GM12878 (cell line): ENCODE data around the gene AMHR2. TPM values are rescaled to one million over a fixed set of nuclear protein-coding genes. Genes with fewer than 3 reads are reported as not detected.
A peak's percentile ranks its signal among the peaks of the same experiment; 100 is the strongest.

Experiments
- BACH1 ChIP-seq: fragments of 450-650 bp; IDR thresholded peaks from 2 replicates; pipeline ENCODE4 v1.6.1; 2017; ENCODE audit warnings: mild to moderate bottlenecking, borderline replicate concordance
- BCL3 ChIP-seq: IDR thresholded peaks from 2 replicates; pipeline ENCODE4 v1.6.1; 2011; ENCODE audit warnings: borderline replicate concordance, low read depth, mild to moderate bottlenecking, moderate library complexity, low read length; ENCODE audit not compliant: insufficient read depth, poor library complexity, severe bottlenecking
- CHD2 ChIP-seq: IDR thresholded peaks from 2 replicates; pipeline ENCODE4 v1.6.1; 2011; ENCODE audit warnings: low read depth, low read length, improper control_type of control experiment, borderline replicate concordance
- CTCF ChIP-seq, 3 experiments: IDR thresholded peaks in 2 of 3; conservative IDR thresholded peaks in 1 of 3; 2 replicates each; pipeline ENCODE4 v1.5.1; 2011; ENCODE audit warnings: low read depth in 3 of 3, low read length in 3 of 3, mild to moderate bottlenecking in 3 of 3, control low read depth in 2 of 3, moderate library complexity in 2 of 3, inconsistent platforms in 1 of 3, mixed read lengths in 1 of 3; ENCODE audit not compliant: control insufficient read depth in 2 of 3, insufficient read depth in 1 of 3; ENCODE audit errors: extremely low read depth in 1 of 3
- DPF2 ChIP-seq: fragments of 450-650 bp; IDR thresholded peaks from 2 replicates; pipeline ENCODE4 v1.6.1; 2017; ENCODE audit warnings: mild to moderate bottlenecking
- EGR1 ChIP-seq, 2 experiments: IDR thresholded peaks; 1 replicate in 1 of 2; 2 replicates in 1 of 2; pipeline ENCODE4 v1.6.1; 2011 to 2012; ENCODE audit warnings: low read depth in 2 of 2, low read length in 2 of 2, borderline replicate concordance in 1 of 2, mild to moderate bottlenecking in 1 of 2, moderate library complexity in 1 of 2
- HCFC1 ChIP-seq: fragments of 150-350 bp; IDR thresholded peaks from 2 replicates; pipeline ENCODE4 v1.6.1; 2014; ENCODE audit warnings: low read length
- MYC ChIP-seq: IDR thresholded peaks from 2 replicates; pipeline ENCODE4 v1.6.1; 2011; ENCODE audit warnings: mild to moderate bottlenecking, low read length, moderate library complexity, inconsistent platforms; ENCODE audit not compliant: insufficient read depth, insufficient replicate concordance, insufficient read length, severe bottlenecking
- NFIC ChIP-seq: IDR thresholded peaks from 2 replicates; pipeline ENCODE4 v1.6.1; 2012; ENCODE audit warnings: low read depth, mild to moderate bottlenecking, inconsistent platforms, low read length, moderate library complexity
- PAX5 ChIP-seq: IDR thresholded peaks from 2 replicates; pipeline ENCODE4 v1.6.1; 2011; ENCODE audit warnings: low read depth, low read length, borderline replicate concordance
- PML ChIP-seq: IDR thresholded peaks from 2 replicates; pipeline ENCODE4 v1.6.1; 2012; ENCODE audit warnings: low read length, inconsistent platforms
- POLR2A ChIP-seq: IDR thresholded peaks from 2 replicates; pipeline ENCODE4 v1.6.1; 2011; ENCODE audit warnings: low read depth, mild to moderate bottlenecking, low read length
- POLR2AphosphoS2 ChIP-seq: IDR thresholded peaks from 2 replicates; pipeline ENCODE4 v1.6.1; 2011; ENCODE audit warnings: low read depth, mild to moderate bottlenecking, low read length, improper control_type of control experiment, moderate library complexity
- POLR2AphosphoS5 ChIP-seq: IDR thresholded peaks from 2 replicates; pipeline ENCODE4 v1.6.1; 2011; ENCODE audit warnings: mild to moderate bottlenecking, low read length, inconsistent platforms
- SIN3A ChIP-seq: IDR thresholded peaks from 2 replicates; pipeline ENCODE4 v1.6.1; 2012; ENCODE audit warnings: low read depth, low read length, improper control_type of control experiment
- SMARCA5 ChIP-seq: fragments of 450-650 bp; IDR thresholded peaks from 2 replicates; pipeline ENCODE4 v1.6.1; 2017; ENCODE audit warnings: mild to moderate bottlenecking
- polyA plus RNA-seq, 11 experiments: library from polyadenylated mRNA; depleted of rRNA in 4 of 11; unstranded in 6 of 11; stranded (reverse) in 5 of 11; fragments of >200 nt; fragmentation: Nextera tagmentation in 4 of 11; fragmentation: Illumina TruSeq in 1 of 11; extraction: Ambion mirVana in 4 of 11; extraction: Trizol in 1 of 11; gene quantifications; 1 replicate in 1 of 11; 2 replicates in 10 of 11; pipeline versions ENCODE4 v1.2.1 to v1.2.3, GENCODE V29; 2011 to 2016; ENCODE audit warnings: inconsistent platforms in 2 of 11, missing spikeins in 2 of 11, low read depth in 1 of 11
- total RNA-seq, 4 experiments: library from RNA; depleted of rRNA in 3 of 4; stranded (reverse); fragments of >200 nt in 3 of 4; fragmentation: Illumina TruSeq in 1 of 4; extraction: Trizol in 1 of 4; gene quantifications; 2 replicates each; pipeline versions ENCODE4 v1.2.1 to v1.2.3, GENCODE V29; 2013 to 2021
- TF ChIP-seq, protein P1 (sequence below): fragments of 450-650 bp; IDR thresholded peaks from 2 replicates; pipeline ENCODE4 v1.6.1; 2017; ENCODE audit warnings: borderline replicate concordance
- TF ChIP-seq, protein P2 (sequence below): fragments of 450-650 bp; formaldehyde crosslinking; IDR thresholded peaks from 2 replicates; pipeline ENCODE4 v1.4.0; 2022; ENCODE audit warnings: mild to moderate bottlenecking, moderate library complexity
- TF ChIP-seq, protein P3 (sequence below): IDR thresholded peaks from 2 replicates; pipeline ENCODE4 v1.6.1; 2011; ENCODE audit warnings: mild to moderate bottlenecking, low read depth, low read length, moderate library complexity; ENCODE audit not compliant: insufficient replicate concordance

Gene AMHR2
- total and polyA plus RNA-seq, 10 of the 15 experiments (the other 5 are each of a cell fraction or from before 2014, with no cell fraction given): 0.06 TPM; not detected in 9

- TF ChIP-seq, protein P1, sequence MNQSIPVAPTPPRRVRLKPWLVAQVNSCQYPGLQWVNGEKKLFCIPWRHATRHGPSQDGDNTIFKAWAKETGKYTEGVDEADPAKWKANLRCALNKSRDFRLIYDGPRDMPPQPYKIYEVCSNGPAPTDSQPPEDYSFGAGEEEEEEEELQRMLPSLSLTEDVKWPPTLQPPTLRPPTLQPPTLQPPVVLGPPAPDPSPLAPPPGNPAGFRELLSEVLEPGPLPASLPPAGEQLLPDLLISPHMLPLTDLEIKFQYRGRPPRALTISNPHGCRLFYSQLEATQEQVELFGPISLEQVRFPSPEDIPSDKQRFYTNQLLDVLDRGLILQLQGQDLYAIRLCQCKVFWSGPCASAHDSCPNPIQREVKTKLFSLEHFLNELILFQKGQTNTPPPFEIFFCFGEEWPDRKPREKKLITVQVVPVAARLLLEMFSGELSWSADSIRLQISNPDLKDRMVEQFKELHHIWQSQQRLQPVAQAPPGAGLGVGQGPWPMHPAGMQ: no peak
- peak; percentile 95 for TF ChIP-seq POLR2A
- peak; percentile 74 for TF ChIP-seq POLR2AphosphoS5
- TF ChIP-seq EGR1 (IDR thresholded peaks at IDR 0.05; ENCODE audit: borderline replicate concordance in 1 of 2, low read depth in 2 of 2, low read length in 2 of 2): peak in 1 of 2 experiments; percentile 39; a peak in 2 of 3 replicates
- TF ChIP-seq, protein P2, sequence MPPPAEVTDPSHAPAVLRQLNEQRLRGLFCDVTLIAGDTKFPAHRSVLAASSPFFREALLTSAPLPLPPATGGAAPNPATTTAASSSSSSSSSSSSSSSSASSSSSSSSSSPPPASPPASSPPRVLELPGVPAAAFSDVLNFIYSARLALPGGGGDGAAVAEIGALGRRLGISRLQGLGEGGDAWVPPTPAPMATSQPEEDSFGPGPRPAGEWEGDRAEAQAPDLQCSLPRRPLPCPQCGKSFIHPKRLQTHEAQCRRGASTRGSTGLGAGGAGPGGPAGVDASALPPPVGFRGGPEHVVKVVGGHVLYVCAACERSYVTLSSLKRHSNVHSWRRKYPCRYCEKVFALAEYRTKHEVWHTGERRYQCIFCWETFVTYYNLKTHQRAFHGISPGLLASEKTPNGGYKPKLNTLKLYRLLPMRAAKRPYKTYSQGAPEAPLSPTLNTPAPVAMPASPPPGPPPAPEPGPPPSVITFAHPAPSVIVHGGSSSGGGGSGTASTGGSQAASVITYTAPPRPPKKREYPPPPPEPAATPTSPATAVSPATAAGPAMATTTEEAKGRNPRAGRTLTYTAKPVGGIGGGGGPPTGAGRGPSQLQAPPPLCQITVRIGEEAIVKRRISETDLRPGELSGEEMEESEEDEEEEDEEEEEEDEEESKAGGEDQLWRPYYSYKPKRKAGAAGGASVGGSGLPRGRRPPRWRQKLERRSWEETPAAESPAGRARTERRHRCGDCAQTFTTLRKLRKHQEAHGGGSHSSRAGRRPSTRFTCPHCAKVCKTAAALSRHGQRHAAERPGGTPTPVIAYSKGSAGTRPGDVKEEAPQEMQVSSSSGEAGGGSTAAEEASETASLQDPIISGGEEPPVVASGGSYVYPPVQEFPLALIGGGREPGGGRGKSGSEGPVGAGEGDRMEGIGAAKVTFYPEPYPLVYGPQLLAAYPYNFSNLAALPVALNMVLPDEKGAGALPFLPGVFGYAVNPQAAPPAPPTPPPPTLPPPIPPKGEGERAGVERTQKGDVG: no peak
- no peak for TF ChIP-seq NFIC
- TF ChIP-seq, protein P3, sequence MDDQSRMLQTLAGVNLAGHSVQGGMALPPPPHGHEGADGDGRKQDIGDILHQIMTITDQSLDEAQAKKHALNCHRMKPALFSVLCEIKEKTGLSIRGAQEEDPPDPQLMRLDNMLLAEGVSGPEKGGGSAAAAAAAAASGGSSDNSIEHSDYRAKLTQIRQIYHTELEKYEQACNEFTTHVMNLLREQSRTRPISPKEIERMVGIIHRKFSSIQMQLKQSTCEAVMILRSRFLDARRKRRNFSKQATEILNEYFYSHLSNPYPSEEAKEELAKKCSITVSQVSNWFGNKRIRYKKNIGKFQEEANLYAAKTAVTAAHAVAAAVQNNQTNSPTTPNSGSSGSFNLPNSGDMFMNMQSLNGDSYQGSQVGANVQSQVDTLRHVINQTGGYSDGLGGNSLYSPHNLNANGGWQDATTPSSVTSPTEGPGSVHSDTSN: no peak
- peak; percentile 83 for TF ChIP-seq MYC
- TF ChIP-seq CHD2: peak; percentile 84
- TF ChIP-seq PAX5: no peak
- TF ChIP-seq HCFC1: peak; percentile 62
- peak; percentile 47; the same call in 1 of the 2 replicates for TF ChIP-seq DPF2
- TF ChIP-seq PML: peak; percentile 72; the same call in 1 of the 2 replicates
- peak; percentile 29; the same call in 1 of the 2 replicates for TF ChIP-seq SMARCA5
- TF ChIP-seq BCL3: no peak
- 0 out of 2 replicates have a peak, but pooled peaks have one; percentile 65 for TF ChIP-seq SIN3A
- peak; percentile 20; the same call in 1 of the 2 replicates for TF ChIP-seq POLR2AphosphoS2
- TF ChIP-seq CTCF (IDR thresholded peaks at IDR 0.05 in 2 of 3, conservative IDR thresholded peaks at IDR 0.05 in 1 of 3; ENCODE audit: control insufficient read depth in 2 of 3, extremely low read depth in 1 of 3, insufficient read depth in 1 of 3, low read depth in 3 of 3, low read length in 3 of 3): peak; percentile 28 to 49 (median 49); a peak in 5 of 6 replicates
- no peak; the same call in 1 of the 2 replicates for TF ChIP-seq BACH1
Observed at GRCh38 chr12:53452159-53453077, 28.8 kb downstream of the AMHR2 start (continued).
